NT2/D1 (cell line): ENCODE data around the gene ZNF22.

Experiments
- SUZ12 ChIP-seq: IDR thresholded peaks from 2 replicates; pipeline ENCODE4 v1.6.1; 2011; ENCODE audit not compliant: insufficient read length, insufficient read depth; ENCODE audit errors: extremely low read depth
- YY1 ChIP-seq: IDR thresholded peaks from 2 replicates; pipeline ENCODE4 v1.6.1; 2011; ENCODE audit not compliant: insufficient read length, insufficient read depth
- ZNF274 ChIP-seq: IDR thresholded peaks from 2 replicates; pipeline ENCODE4 v1.6.1; 2011; ENCODE audit warnings: mild to moderate bottlenecking, low read depth, low read length

DNA sequence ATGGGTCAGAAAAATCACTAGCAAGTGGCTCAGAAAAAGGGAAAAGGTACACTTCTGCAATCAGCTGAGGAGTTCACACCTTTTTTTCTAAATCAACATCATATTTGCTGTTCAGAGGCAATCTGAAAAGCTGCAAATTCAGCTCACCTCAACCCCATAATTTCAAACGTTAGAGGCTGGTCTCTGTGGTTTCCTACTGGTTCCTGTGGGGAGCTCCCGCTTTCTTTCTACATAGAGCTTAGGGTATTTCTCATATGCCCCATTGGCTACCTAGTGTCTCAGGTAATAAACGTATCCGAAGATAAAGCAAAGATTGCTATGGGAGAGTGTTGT lies 5.2 kb upstream of the ZNF22 start:
- TF ChIP-seq ZNF274 (no peak), YY1 (no peak), SUZ12 (no peak)
